GM19193 (cell line): Measurements from ENCODE around the gene CEPT1.

ENCODE experiments used
- POLR2A ChIP-seq: IDR thresholded peaks from 4 replicates; pipeline ENCODE4 v1.6.1; 2011; ENCODE audit not compliant: insufficient read depth, insufficient read length; ENCODE audit errors: extremely low read depth

CEPT1 gene

DNA sequence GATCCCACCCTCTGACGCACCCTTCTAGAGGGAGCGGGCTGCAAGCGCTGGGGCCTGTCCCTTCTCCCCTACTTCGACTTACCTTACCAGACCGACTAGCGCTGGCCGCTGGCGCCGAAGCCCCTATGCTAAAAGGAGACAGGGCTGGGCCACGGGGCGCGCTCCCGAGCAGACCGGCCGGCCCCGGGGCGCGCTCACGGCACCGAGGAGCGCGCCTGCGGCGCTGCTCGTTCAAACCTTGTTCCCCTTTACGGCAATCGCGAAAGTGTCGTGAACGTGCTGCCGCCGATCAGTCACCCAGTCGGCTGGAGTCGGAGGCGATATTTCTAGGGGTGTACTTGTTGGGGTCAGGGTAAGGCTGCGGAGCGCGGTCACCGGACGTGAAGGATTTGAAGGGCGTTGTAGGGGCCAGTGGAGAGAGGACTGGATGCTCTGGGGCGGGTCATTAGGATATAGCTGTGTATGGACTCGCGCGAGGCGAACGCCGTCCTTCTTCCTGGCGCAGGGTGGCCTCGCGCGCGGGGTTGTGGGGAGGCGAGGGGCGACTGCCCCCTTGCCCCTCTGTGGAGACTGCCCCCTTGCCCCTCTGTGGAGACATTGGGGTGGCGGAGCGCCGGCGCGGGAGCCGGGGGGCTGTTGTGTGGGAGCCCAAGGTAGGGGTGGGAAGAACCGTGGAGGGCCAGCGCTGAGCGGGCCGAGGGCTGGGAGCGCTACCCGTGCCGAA, at the start of gene CEPT1, which contains the start of gene DRAM2:
Gene CEPT1, plus strand, starts transcription at position 268 of the 724 bp plus-strand sequence. CDS start 7,492 bp downstream, outside the sequence.
Gene DRAM2, minus strand, starts transcription at position 138 of the 724 bp plus-strand sequence. CDS start 8,539 bp downstream, outside the sequence.
- TF ChIP-seq POLR2A = peak; percentile 91

DNA sequence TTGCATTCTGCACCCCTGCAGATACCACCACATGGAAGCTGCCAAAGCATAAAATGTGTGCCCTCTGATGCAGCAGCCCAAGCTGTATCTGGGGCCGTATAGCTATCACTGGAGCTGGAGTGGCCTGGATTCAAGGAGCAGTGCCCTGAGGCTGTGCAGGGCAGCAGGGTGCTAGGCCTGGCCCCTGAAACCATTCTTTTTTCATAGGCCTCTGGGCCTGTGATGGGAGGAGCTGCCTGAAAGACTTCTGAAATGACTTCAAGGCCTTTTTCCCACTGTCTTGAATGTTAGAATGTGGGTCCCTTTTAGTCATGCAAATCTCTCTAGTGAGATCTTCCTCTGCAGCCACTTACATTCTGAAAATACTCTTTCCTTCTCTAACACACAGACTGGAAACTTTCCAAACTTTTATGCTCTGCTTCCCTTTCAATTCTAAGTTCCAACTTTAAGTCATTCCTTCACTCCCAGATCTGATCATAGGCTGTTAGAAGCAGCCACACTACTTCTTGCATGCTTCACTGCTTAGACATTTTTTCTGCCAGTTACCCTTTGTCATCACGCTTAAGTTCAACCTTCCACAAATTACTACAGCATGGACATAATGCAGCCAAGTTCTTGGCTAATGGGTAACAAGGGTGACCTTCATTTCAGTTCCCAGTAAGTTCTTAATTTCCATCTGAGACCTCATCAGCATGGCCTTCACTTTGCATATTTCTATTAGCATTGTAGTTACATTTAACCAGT, 42.5 kb upstream of the CEPT1 start:
- TF ChIP-seq POLR2A = no peak

DNA sequence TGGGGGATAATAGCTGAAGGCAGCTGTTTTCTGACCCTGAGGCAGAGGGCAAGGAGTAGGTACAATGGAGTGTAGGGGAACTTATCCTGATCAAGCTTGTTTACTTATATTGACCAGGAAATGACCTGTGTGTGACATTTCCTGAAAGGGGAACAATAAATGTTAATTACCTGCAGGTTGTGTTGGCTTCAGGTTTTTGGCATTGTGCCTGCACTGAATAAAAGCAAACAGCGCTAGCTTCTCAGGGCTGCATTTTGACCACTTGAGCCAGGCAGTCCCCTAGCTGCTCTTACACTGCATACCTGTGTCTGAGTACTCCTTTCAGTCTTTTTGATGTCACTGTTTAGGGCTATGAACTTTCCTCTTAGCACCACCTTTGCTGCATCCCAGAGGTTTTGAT, 40.7 kb upstream of the CEPT1 start:
- TF ChIP-seq POLR2A = no peak

DNA sequence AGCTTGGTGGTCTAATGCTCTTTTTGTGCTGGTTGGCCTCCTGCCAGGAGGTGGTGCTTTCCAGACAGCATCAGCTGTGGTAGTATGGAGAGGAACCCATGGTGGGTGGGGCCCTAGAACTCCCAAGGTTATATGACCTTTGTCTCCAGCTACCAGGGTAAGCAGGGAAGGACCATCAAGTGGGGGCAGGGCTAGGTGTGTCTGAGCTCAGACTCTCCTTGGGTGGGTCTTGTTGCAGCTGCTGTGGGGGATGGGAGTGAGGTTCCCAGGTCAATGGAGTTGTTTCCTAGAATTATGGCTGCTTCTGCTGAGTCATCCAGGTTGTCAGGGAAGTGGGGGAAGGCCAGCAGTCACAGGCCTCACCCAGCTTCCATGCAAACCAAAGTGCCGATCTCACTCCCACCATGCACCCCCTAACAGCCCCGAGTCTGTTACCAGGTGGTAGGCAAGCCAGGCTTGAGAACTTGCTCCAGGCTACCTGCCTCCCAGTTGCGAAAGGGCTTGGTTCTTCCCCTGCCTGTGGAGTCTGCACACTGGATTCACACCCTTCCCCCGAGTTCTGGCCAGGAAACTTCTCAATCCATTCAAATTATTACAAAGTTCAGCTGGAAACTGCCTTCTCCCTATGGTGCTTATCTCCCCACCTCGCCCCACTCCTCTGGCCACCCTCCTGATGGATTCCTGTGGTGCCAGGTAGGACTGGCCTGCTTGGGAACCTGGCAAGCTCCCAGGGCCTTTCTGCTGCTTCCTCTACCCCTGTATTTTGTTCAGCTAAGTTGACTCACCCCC, 38.0 kb upstream of the CEPT1 start:
- no peak for TF ChIP-seq POLR2A

DNA sequence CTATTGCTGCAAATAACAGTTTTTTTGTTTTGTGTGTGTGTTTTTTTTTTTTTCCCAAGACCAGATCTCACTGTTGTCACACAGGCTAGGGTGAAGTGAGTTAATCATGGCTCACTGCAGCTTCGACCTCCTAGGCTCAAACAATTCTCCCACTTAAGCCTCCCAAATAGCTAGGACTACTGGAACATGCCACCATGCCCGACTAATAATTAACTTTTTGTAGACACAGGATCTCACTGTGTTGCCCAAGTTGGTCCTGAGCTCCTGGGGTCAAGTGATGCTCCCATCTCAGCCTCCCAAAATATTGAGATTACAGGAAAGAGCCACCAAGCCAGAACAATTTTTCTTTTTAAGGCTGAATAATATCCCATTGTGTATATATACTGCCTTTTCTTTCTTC, 35.0 kb upstream of the CEPT1 start:
- no peak for TF ChIP-seq POLR2A

DNA sequence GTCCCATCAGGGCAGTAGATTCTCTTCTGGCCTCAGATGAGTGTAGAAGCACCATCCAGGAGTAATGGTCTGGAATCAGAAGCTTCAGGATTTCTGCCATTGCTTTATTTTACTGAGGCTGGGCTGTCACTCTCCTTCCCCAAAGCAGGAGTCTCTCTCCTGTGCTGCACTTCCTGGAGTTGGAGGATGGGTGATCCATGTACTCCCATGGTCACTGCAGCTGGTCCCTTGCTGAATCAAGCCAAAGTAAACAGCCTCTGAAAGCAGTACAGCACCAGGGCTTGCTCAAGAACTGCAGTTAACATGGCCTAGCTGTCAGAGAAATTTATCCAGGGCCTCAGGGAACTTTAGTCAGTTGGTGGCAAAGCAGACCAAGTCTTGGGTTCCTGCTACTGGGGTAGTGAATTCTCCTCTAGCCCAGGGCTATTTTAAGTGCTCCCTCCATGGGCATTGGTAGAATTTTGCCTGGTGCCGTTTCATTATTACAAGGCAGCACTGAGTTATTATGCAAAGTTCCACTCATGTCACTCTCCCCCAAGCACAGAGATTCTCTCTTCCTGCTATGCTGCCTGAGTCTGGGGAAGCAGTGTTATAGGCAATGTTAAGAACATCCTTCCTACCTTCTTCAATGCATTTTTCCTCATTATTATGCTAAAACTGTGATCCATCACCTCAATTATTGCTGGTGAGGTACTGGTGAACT, 29.7 kb upstream of the CEPT1 start:
- no peak for TF ChIP-seq POLR2A

GRCh38 chr1:111116496-111116895, 23.5 kb upstream of the CEPT1 start:
- no peak for TF ChIP-seq POLR2A

DNA sequence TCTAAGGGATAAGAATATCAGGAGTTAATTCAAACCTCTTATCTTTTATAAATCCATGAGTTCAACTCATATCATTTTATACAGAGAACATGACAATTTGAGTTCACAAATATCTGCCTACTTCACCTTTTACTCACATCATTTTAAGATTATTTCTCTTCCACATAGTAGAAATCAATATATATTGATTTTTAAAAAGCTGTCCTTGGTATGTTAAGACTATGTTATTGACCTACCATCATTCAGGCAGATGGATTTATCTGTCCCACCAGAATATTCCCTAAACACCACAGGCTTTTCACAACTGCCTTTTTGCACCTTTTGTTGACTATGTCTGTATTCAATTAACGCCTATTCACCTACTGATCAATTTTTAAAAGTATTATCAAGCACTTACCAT, 13.7 kb upstream of the CEPT1 start:
- TF ChIP-seq POLR2A = no peak

DNA sequence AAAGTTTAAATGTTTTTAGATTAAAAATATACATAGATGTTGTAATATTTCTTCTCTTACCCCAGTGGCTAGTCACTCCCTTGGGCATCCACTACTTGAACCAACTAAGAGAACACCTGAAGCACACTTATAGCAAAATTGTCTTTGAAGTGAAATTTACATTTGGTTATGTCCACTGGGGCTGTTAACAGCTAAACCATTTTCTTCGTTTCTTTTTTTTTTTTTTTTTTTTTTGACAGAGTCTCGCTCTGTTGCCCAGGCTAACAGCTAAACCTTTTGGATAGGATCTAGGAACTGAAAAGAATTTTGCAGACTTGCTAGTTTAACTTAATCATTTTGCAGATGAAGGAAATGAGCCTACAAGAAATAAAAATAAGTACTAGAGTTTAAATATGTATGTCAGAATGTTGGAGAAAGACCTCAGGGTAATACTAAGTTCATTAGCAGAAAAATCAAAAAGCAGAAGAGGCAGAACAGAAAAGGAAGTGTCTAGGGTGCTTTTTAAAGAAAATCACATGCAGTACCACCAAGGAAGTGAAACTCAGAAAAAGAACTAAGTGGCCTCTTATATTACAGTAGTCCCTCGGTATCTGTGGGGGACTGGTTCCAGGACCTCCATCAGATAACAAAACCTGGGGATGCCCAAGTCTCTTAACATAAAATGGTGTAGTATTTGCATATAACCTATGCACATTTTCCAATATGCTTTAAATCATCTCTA, 11.9 kb upstream of the CEPT1 start:
- no peak for TF ChIP-seq POLR2A

DNA sequence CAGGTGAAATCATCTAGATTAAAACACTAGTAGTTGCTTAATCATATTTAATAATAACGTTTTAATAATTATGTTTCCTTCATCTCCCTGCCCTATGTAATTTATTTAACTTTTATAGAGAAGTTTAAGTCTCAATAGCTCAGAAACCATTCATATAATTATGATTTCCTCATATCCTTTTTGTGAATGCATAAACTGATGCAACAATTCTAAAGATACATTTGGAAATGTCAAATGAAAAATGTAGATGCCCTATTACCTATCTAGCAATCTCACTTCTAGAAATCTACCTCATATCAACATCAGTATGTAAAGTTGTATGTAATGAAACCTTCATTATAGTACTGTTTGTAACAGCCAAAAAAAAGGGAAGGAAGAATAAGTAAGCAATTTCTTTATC, 10.6 kb upstream of the CEPT1 start:
- no peak for TF ChIP-seq POLR2A

DNA sequence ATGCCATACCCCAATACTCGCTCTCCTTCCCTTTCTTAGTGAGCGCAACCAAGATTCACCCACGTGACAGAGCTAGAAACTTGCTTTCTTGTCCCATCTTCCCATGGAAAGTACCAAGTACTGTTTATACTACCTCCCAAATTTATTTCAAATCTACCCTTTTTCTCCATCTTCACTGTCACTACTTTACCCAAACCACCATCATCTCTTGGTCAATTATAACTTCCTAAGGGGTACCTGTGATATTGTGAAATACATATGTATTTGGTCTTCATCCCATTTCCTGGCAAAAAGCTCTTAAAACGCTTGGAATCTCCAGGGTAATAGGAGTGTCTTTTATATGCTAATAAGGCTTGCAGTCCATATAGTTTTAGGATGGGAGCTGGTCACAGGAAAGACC, 8.3 kb upstream of the CEPT1 start:
- no peak for TF ChIP-seq POLR2A

- no peak for TF ChIP-seq POLR2A
Measured at GRCh38 chr1:111133866-111134265, 6.2 kb upstream of the CEPT1 start.

DNA sequence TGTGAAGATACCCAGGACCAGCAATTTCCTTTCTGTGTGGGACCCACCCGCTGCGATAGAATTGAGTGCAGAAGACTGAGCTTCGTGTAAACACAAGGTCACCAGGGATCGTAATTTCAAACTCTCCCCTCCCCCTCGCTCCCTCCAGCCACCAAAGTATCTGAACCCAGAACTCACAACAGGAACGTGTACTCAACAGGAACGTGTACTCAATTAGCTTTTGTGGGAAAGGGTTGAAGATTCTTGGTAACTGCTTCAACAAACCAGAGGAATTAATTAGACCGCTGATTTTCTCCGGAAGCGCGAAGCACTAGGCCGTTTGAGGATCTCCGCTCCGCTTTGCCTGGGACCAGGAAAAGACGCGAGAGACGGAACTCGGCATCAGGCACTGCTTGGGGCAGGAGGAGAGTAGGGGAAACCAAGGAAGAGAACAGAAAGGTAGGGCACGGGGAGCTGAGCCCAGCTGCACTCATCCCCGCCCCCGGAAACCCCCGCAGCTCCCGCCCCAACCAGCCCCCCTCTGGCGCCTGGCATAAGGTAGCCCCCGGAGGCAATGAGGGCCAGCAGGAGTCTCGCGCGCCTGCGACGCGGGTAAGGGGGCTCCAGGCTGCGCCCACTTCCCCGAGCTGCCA, 583 bp upstream of the CEPT1 start:
- TF ChIP-seq POLR2A = peak; percentile 37

DNA sequence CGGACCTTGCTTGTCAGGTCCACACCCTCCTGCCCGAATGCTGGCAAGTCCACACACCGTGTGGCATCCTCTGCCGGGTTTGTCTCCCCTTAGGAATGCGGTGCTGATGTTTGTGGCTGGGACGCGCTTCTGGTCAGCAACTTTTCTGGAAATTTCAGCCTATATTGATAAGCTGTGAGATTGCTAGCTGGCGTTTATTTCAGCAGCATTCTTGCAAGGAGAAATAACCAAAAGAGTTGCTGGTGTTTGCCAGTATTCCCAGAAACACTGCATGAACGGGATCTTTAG, 601 bp downstream of the CEPT1 start:
- TF ChIP-seq POLR2A = no peak
